Cardiac muscle cell (in vitro differentiated cells and primary cell): ENCODE data around the gene SLU7. TPM values are rescaled to one million over a fixed set of nuclear protein-coding genes. Genes with fewer than 3 reads are reported as not detected.

ENCODE experiments used
- DNase-seq, 2 donors: peaks; one replicate each; pipeline versions ENCODE4 v3.0.0 to v3.0.0-alpha.2; 2010 to 2017; ENCODE audit warnings: low read depth in 1 of 2, low spot score in 1 of 2
- H3K27ac ChIP-seq: fragments of 200-600 bp; sonication (generic); 2 replicates; pipeline ENCODE4 v1.5.1; 2016
- H3K27me3 ChIP-seq: fragments of 200-600 bp; sonication (generic); 2 replicates; pipeline ENCODE4 v1.6.0; 2016; ENCODE audit warnings: control low read depth
- H3K36me3 ChIP-seq: fragments of 200-600 bp; sonication (generic); 2 replicates; pipeline ENCODE4 v1.5.1; 2016; ENCODE audit warnings: control low read depth
- H3K4me1 ChIP-seq: fragments of 200-600 bp; sonication (generic); 2 replicates; pipeline ENCODE4 v1.8.1; 2017; ENCODE audit warnings: low read depth, mild to moderate bottlenecking, mixed run types
- H3K4me3 ChIP-seq: fragments of 200-600 bp; sonication (generic); 2 replicates; pipeline ENCODE4 v1.5.1; 2016; ENCODE audit warnings: mild to moderate bottlenecking
- H3K9me3 ChIP-seq: fragments of 200-600 bp; sonication (generic); 2 replicates; pipeline ENCODE4 v1.5.1; 2017; ENCODE audit warnings: low read depth, mild to moderate bottlenecking, control low read depth
- CTCF ChIP-seq: IDR thresholded peaks from 2 replicates; pipeline ENCODE4 v1.5.1; 2012; ENCODE audit warnings: low read depth, mild to moderate bottlenecking, low read length
- polyA plus RNA-seq: library from polyadenylated mRNA; unstranded; fragments of >200 nt; fragmentation: Nextera tagmentation; extraction: Ambion mirVana; gene quantifications from 2 replicates; pipeline ENCODE4 v1.2.1, GENCODE V29; 2016
- total RNA-seq: library from RNA; depleted of rRNA; stranded (reverse); fragments of >200 nt; gene quantifications from 2 replicates; pipeline ENCODE4 v1.2.3, GENCODE V29; 2016

Gene SLU7
- total and polyA plus RNA-seq, 2 experiments from 2014 or later, result 30.1 to 49.7 TPM

GRCh38 chr5:160423099-160423498, 4.2 kb upstream of the SLU7 start:
- Histone ChIP-seq H3K27me3 (no peaks in the 10 kb centered on the region), H3K4me1 (peaks cover 11% of the 10 kb centered on the region), H3K4me3 (peak overlapping the region; percentile 77), H3K36me3 (peaks cover 4% of the 10 kb centered on the region), H3K9me3 (no peaks in the 10 kb centered on the region), H3K27ac (peak overlapping the region; percentile 18)
- no peak for DNase-seq
- no peak for TF ChIP-seq CTCF

DNA sequence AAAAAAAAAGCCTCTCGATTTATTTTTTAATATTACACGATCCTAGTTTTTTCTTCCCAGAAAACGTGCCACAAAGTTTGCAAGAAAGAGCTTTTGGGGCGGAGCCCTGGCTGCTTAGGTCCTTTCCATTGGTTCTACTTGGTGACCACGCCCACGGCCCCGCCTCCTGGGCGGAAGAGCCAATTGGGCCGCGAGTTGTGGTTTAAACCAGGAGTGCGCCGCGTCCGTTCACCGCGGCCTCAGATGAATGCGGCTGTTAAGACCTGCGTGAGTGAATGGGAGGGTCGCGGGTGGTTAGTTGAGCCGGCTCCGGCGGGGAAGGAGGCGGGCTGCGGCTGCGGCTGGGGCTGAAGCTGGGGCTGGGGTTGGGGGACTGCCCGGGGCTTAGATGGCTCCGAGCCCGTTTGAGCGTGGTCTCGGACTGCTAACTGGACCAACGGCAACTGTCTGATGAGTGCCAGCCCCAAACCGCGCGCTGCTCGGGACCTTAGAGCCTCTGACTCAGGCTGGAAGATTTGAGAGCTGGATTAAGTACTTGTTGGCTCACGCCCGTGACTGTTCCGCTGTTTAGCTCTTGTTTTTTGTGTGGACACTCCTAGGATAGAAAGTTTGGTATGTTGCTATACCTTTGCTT, 2.9 kb upstream of the SLU7 start, which contains the start of gene PTTG1:
Gene PTTG1 (plus strand): TSS at position 231 of the 634 bp plus-strand sequence. CDS start 458 bp downstream, outside the sequence.
- H3K27me3 ChIP-seq, result no peaks in the 10 kb centered on the region
- peak within 1 kb of the TSS; percentile 77 for H3K4me3 ChIP-seq
- peak; percentile 98 to 99 for DNase-seq
- H3K9me3 ChIP-seq, result no peaks in the 10 kb centered on the region
- no peaks in the 10 kb centered on the region for H3K36me3 ChIP-seq
- peak within 1 kb of the TSS; percentile 84 for H3K27ac ChIP-seq
- TF ChIP-seq CTCF, result no peak
- peaks cover 15% of the 10 kb centered on the region for H3K4me1 ChIP-seq

DNA sequence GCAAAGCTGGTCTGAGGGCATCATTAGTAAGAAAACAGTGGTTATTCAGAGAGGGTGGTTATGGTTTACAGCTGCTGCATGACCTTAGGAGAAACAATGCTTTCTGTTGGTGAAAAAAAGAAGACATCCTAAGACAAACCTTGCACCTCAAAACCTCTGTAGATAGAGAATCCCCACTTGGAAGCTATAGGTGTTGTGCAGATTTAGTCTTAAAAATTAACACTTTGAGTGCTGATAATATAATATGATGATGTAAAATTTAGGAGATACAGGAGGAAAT, 1.4 kb upstream of the SLU7 start:
- H3K27ac ChIP-seq, result no peak overlapping the region
- no peak for TF ChIP-seq CTCF

DNA sequence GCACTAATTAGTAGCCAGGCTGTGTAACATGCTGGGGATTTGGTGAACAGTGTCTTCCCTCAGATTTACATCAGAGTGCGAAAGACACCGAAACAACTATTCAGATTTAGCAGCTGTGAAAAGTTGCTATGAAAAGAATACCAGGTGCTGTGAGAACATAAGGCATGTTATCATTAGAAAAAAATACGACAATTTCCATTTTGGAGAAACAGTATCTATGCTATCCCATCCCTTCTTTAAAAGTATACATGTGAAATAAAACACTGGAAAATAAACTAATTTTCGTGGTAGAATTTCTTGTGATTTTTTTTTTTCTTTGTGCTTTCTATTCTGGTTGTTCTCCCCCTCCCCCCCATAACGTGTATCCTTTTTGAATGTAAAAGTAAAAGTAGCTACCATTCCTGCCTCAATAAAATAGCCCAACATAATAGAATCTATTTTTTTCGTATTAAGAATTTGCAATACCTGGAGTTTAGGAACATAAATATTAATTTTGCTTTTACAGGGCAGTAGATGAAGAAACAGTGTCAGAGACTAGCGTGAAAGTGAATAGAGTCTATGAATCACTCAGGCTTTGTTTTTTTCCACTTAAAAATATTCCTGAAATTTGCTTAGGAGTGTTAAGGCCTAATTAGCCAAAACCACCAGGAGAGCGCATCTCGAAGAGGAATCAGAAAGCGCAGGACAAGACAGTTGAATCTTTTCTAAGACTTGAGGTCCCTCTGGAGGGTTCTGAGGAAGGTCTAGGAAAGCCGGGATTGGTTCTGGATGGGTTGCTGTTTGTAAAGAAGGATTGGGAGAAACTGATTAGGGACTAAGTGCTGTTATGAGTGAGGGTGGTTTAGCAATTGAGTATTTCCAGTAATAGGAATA, 813 bp upstream of the SLU7 start:
- peaks cover 15% of the 10 kb centered on the region for H3K4me1 ChIP-seq
- no peaks in the 10 kb centered on the region for H3K9me3 ChIP-seq

More for the DNA sequence above, 1.4 kb upstream of the SLU7 start:
- peaks cover 15% of the 10 kb centered on the region for H3K4me1 ChIP-seq
- no peaks in the 10 kb centered on the region for H3K36me3 ChIP-seq
- H3K9me3 ChIP-seq, result no peaks in the 10 kb centered on the region
- no peaks in the 10 kb centered on the region for H3K27me3 ChIP-seq
- no peak overlapping the region for H3K4me3 ChIP-seq
- no peak for DNase-seq

More for the DNA sequence above, 813 bp upstream of the SLU7 start:
- TF ChIP-seq CTCF, result no peak
- no peak for DNase-seq
- Histone ChIP-seq H3K27me3 (no peaks in the 10 kb centered on the region), H3K4me3 (peak overlapping the region; percentile 84), H3K27ac (peak overlapping the region; percentile 76), H3K36me3 (no peaks in the 10 kb centered on the region)
